DOHH2 (cell line): Measurements from ENCODE around the gene GJA4.

Source experiments
- H3F3A ChIP-seq: fragments of 200-600 bp; sonication (generic), shearing (Covaris generic); 2 replicates; pipeline ENCODE4 v1.6.0; 2016; ENCODE audit warnings: antibody characterized with exemption, mild to moderate bottlenecking; ENCODE audit not compliant: control insufficient read depth, insufficient read depth
- H3K27ac ChIP-seq: fragments of 200-600 bp; sonication (generic); 2 replicates; pipeline ENCODE4 v1.5.1; 2014; ENCODE audit warnings: low read depth, mild to moderate bottlenecking, low read length, moderate library complexity
- H3K27me3 ChIP-seq: fragments of 200-600 bp; sonication (generic); 2 replicates; pipeline ENCODE4 v1.6.1; 2014; ENCODE audit warnings: mild to moderate bottlenecking, low read length, mixed read lengths; ENCODE audit not compliant: control insufficient read depth
- H3K36me3 ChIP-seq: fragments of 200-600 bp; sonication (generic); 2 replicates; pipeline ENCODE4 v1.6.1; 2014; ENCODE audit warnings: mild to moderate bottlenecking, low read length, moderate library complexity, mixed read lengths; ENCODE audit not compliant: control insufficient read depth
- H3K4me1 ChIP-seq: fragments of 200-600 bp; sonication (generic); 2 replicates; pipeline ENCODE4 v1.6.1; 2014; ENCODE audit warnings: mild to moderate bottlenecking, low read length, mixed read lengths; ENCODE audit not compliant: control insufficient read depth
- H3K4me2 ChIP-seq: fragments of 200-600 bp; sonication (generic); 2 replicates; pipeline ENCODE4 v1.6.0; 2014; ENCODE audit warnings: mild to moderate bottlenecking, low read length, moderate library complexity
- H3K4me3 ChIP-seq: fragments of 200-600 bp; sonication (generic); 2 replicates; pipeline ENCODE4 v1.5.1; 2014; ENCODE audit warnings: mild to moderate bottlenecking, low read length, mixed read lengths
- H3K79me2 ChIP-seq: fragments of 200-600 bp; sonication (generic); 2 replicates; pipeline ENCODE4 v1.6.1; 2014; ENCODE audit warnings: mild to moderate bottlenecking, low read length, mixed read lengths; ENCODE audit not compliant: control insufficient read depth
- H3K9me2 ChIP-seq: fragments of 200-600 bp; sonication (generic); replicated peaks from 2 replicates; pipeline ENCODE4 v1.6.1; 2014; ENCODE audit warnings: mild to moderate bottlenecking, low read length, mixed read lengths; ENCODE audit not compliant: control insufficient read depth
- H3K9me3 ChIP-seq: fragments of 200-600 bp; sonication (generic); 2 replicates; pipeline ENCODE4 v1.6.1; 2014; ENCODE audit warnings: antibody characterized with exemption, low read length, mixed read lengths; ENCODE audit not compliant: control insufficient read depth, insufficient read depth
- H4K20me1 ChIP-seq: fragments of 200-600 bp; sonication (generic); 2 replicates; pipeline ENCODE4 v1.6.0; 2014; ENCODE audit warnings: low read depth, mild to moderate bottlenecking, antibody characterized with exemption, low read length, moderate library complexity; ENCODE audit not compliant: control insufficient read depth, insufficient read depth
- EZH2phosphoT487 ChIP-seq: fragments of 200-600 bp; sonication (generic); IDR thresholded peaks from 2 replicates; pipeline ENCODE4 v1.6.1; 2017; ENCODE audit warnings: borderline replicate concordance, mild to moderate bottlenecking, antibody characterized with exemption, low read length, moderate library complexity, mixed read lengths
- TF ChIP-seq, protein P1 (sequence below): fragments of 200-600 bp; sonication (generic); IDR thresholded peaks from one replicate; pipeline ENCODE4 v1.5.1; 2014; ENCODE audit warnings: antibody characterized with exemption, mild to moderate bottlenecking, low read depth, low read length; ENCODE audit not compliant: poor library complexity, severe bottlenecking

The GJA4 gene

DNA sequence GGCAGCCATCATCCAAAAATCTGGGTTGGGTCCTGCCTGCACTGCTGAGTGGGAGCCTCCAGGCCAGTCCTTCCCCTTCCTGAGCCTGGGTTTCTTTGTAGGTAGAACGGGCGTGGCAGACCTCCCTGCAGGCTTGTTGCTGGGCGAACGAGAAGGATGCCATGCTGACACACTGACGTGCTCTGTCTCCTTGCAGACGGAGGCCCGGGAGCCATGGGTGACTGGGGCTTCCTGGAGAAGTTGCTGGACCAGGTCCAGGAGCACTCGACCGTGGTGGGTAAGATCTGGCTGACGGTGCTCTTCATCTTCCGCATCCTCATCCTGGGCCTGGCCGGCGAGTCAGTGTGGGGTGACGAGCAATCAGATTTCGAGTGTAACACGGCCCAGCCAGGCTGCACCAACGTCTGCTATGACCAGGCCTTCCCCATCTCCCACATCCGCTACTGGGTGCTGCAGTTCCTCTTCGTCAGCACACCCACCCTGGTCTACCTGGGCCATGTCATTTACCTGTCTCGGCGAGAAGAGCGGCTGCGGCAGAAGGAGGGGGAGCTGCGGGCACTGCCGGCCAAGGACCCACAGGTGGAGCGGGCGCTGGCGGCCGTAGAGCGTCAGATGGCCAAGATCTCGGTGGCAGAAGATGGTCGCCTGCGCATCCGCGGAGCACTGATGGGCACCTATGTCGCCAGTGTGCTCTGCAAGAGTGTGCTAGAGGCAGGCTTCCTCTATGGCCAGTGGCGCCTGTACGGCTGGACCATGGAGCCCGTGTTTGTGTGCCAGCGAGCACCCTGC, 1.4 kb downstream of the GJA4 start:
- Histone ChIP-seq H3K9me3 (no peaks in the 10 kb centered on the region), H4K20me1 (no peaks in the 10 kb centered on the region), H3K4me1 (no peaks in the 10 kb centered on the region), H3K4me2 (no peak overlapping the region), H3F3A (no peaks in the 10 kb centered on the region), H3K36me3 (no peaks in the 10 kb centered on the region), H3K9me2 (no peaks in the 10 kb centered on the region), H3K79me2 (no peaks in the 10 kb centered on the region), H3K27ac (no peak overlapping the region), H3K27me3 (peaks cover 15% of the 10 kb centered on the region; the same call in 1 of the 2 replicates), H3K4me3 (no peak overlapping the region)
- TF ChIP-seq EZH2phosphoT487, result no peak
- TF ChIP-seq, protein P1, sequence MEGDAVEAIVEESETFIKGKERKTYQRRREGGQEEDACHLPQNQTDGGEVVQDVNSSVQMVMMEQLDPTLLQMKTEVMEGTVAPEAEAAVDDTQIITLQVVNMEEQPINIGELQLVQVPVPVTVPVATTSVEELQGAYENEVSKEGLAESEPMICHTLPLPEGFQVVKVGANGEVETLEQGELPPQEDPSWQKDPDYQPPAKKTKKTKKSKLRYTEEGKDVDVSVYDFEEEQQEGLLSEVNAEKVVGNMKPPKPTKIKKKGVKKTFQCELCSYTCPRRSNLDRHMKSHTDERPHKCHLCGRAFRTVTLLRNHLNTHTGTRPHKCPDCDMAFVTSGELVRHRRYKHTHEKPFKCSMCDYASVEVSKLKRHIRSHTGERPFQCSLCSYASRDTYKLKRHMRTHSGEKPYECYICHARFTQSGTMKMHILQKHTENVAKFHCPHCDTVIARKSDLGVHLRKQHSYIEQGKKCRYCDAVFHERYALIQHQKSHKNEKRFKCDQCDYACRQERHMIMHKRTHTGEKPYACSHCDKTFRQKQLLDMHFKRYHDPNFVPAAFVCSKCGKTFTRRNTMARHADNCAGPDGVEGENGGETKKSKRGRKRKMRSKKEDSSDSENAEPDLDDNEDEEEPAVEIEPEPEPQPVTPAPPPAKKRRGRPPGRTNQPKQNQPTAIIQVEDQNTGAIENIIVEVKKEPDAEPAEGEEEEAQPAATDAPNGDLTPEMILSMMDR, result no peak

GRCh38 chr1:34794790-34795180, 2.0 kb downstream of the GJA4 start:
- H3K4me1 ChIP-seq, result no peaks in the 10 kb centered on the region

GRCh38 chr1:34795916-34796315, 3.1 kb downstream of the GJA4 start:
- Histone ChIP-seq H3K79me2 (no peaks in the 10 kb centered on the region), H3K4me1 (no peaks in the 10 kb centered on the region), H3F3A (no peaks in the 10 kb centered on the region), H3K9me3 (no peaks in the 10 kb centered on the region), H3K4me2 (no peak overlapping the region), H4K20me1 (no peaks in the 10 kb centered on the region), H3K27me3 (peaks cover 12% of the 10 kb centered on the region; the same call in 1 of the 2 replicates), H3K4me3 (no peak overlapping the region), H3K36me3 (no peaks in the 10 kb centered on the region), H3K27ac (no peak overlapping the region), H3K9me2 (no peaks in the 10 kb centered on the region)
- TF ChIP-seq, protein P1, result no peak
- TF ChIP-seq EZH2phosphoT487, result no peak

More at GRCh38 chr1:34794790-34795180, 2.0 kb downstream of the GJA4 start:
- Histone ChIP-seq H3K9me2 (no peaks in the 10 kb centered on the region), H3K27me3 (peaks cover 15% of the 10 kb centered on the region; the same call in 1 of the 2 replicates), H3K36me3 (no peaks in the 10 kb centered on the region), H3K4me2 (no peak overlapping the region), H4K20me1 (no peaks in the 10 kb centered on the region), H3K4me3 (no peak overlapping the region), H3K27ac (no peak overlapping the region), H3F3A (no peaks in the 10 kb centered on the region), H3K9me3 (no peaks in the 10 kb centered on the region), H3K79me2 (no peaks in the 10 kb centered on the region)
- TF ChIP-seq, protein P1, result no peak
- TF ChIP-seq EZH2phosphoT487, result no peak
